AG10803 (cell line): ENCODE data around the gene PFKP.

Experiments used
- DNase-seq: peaks from one replicate; pipeline ENCODE4 v3.0.0; 2010; ENCODE audit warnings: low read depth
- H3K4me3 ChIP-seq: 2 replicates; pipeline ENCODE4 v1.5.1; 2011; ENCODE audit warnings: mild to moderate bottlenecking, low read length, control low read depth
- CTCF ChIP-seq: conservative IDR thresholded peaks from 2 replicates; pipeline ENCODE4 v1.5.1; 2011; ENCODE audit warnings: mild to moderate bottlenecking, low read length, control low read depth, inconsistent platforms

The PFKP gene

DNA sequence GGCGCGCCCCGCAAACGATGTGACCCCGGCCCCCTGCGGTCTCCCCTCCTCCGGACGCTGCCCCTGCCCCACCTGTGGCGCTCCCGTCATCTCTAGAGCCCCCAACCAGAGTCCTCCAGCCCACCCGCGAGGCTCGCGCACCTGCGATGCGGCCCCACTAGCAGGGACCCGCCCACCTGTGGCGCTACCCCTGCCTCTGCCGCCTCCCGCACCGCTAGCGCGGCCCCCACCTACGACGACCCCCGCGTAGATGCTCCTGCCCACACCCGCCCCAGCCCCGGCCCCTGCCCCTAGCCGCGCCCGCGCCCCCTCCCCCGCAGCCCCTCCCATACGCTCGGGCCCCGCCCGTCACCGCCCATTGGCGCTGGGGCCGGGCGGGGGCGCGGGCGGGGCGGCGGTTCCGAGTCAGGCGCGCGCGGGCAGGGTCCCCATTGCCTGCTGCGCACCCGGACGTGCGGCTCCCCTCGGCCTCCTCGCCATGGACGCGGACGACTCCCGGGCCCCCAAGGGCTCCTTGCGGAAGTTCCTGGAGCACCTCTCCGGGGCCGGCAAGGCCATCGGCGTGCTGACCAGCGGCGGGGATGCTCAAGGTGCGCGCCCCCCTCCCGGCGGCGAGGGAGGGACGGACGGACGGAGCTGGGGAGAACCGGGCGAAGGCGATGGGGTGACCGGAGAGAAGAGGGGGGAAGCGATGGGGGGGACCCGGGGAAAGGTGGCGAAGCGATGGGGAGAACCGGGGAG, at the start of gene PFKP:
Gene PFKP (plus strand): TSS at position 431 of the 741 bp plus-strand sequence. CDS start 48 bp downstream, at position 479.
- no peak for TF ChIP-seq CTCF
- peak within 1 kb of the TSS; percentile 80 for H3K4me3 ChIP-seq
- no peak for DNase-seq

- H3K4me3 ChIP-seq: no peak overlapping the region
- TF ChIP-seq CTCF: no peak
- DNase-seq: no peak
Observed at GRCh38 chr10:3018247-3018646, 49.1 kb upstream of the PFKP start.

- no peak for DNase-seq
- no peak overlapping the region for H3K4me3 ChIP-seq
- no peak for TF ChIP-seq CTCF
Observed at GRCh38 chr10:3020311-3020710, 47.0 kb upstream of the PFKP start.

DNA sequence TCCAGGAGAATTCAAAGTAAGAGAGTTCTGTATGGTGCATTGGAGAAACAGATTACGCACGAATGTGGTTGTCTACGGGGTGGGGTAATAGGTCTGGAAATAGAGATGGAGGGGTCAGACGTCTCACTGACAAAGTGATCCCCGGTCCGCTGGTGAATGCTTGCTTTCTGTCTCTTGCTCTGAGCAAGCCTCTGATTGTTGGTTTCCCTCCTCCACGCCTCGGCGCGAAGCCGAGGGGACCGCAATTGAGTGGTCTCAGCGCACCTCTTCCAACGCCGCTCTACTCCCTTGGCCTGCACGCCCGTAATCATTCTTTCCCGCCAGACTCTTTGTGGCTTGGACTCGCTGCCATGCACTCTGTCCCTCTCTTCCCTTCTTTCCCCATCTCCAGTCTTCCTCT, 46.5 kb upstream of the PFKP start:
- no peak for DNase-seq
- no peak for TF ChIP-seq CTCF
- H3K4me3 ChIP-seq: no peak overlapping the region

GRCh38 chr10:3022027-3022426, 45.3 kb upstream of the PFKP start:
- no peak overlapping the region for H3K4me3 ChIP-seq
- TF ChIP-seq CTCF: no peak
- no peak for DNase-seq

- TF ChIP-seq CTCF: no peak
- H3K4me3 ChIP-seq: no peak overlapping the region
- DNase-seq: no peak
Observed at GRCh38 chr10:3023892-3024291, 43.5 kb upstream of the PFKP start.

GRCh38 chr10:3025026-3025683, 42.2 kb upstream of the PFKP start:
- H3K4me3 ChIP-seq: no peak overlapping the region
- no peak for DNase-seq
- TF ChIP-seq CTCF: no peak
